ENCODE results near the gene ARHGAP8.

- TF ChIP-seq CTCF (conservative IDR thresholded peaks at IDR 0.05; ENCODE audit: low read length) (no peak), EZH2phosphoT487 (IDR thresholded peaks at IDR 0.05; ENCODE audit: borderline replicate concordance) (no peak)
Observed at GRCh38 chr22:44733426-44734106, 18.8 kb upstream of the ARHGAP8 start.

Measured in Loucy (cell line).